DOHH2 (cell line): Measurements from ENCODE around the gene RYR2.

Source experiments
- CTCF ChIP-seq: fragments of 200-600 bp; sonication (generic); IDR thresholded peaks from one replicate; pipeline ENCODE4 v1.5.1; 2014; ENCODE audit warnings: antibody characterized with exemption, mild to moderate bottlenecking, low read depth, low read length; ENCODE audit not compliant: poor library complexity, severe bottlenecking
- EZH2phosphoT487 ChIP-seq: fragments of 200-600 bp; sonication (generic); IDR thresholded peaks from 2 replicates; pipeline ENCODE4 v1.6.1; 2017; ENCODE audit warnings: borderline replicate concordance, mild to moderate bottlenecking, antibody characterized with exemption, low read length, moderate library complexity, mixed read lengths

GRCh38 chr1:237133921-237134320 is 91.9 kb downstream of the RYR2 start:
- TF ChIP-seq CTCF (no peak), EZH2phosphoT487 (no peak)
